Measurements from ENCODE around the gene INTS4. TPM values are rescaled to one million over a fixed set of nuclear protein-coding genes. Genes with fewer than 3 reads are reported as not detected.
"Not testable (repeated sequence)": the region's sequence is repeated elsewhere in the genome, so short reads cannot be mapped to it uniquely, and the experiment has no call there.

Gene INTS4
- total RNA-seq, 1 donor from 2014 or later, result 35.9 TPM

DNA sequence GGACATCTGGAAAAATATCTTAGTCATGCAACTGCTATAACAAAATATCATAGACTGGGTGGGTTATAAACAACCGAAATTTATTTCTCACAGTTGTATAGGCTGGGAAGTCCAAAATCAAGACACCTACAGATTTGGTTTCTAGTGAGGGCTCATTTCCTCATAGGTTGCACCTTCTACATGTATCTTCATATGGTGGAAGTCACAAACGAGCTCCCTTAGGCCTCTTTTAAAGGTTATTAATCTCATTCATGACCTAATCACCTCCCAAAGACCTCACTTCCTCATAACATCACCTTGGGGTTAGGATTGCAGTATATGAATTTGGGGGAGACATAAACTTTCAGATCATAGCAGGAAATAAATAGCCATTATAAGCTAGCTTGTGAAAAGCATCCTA, 85.2 kb downstream of the INTS4 start:
- ATAC-seq (no peak), DNase-seq (no peak)
- Histone ChIP-seq H3K4me1 (no peaks in the 10 kb centered on the region), H3K27me3 (no peaks in the 10 kb centered on the region), H3K27ac (no peak overlapping the region), H3K9me3 (no peaks in the 10 kb centered on the region), H3K36me3 (peaks cover 26% of the 10 kb centered on the region), H3K4me3 (no peak overlapping the region)
- TF ChIP-seq, protein P1, sequence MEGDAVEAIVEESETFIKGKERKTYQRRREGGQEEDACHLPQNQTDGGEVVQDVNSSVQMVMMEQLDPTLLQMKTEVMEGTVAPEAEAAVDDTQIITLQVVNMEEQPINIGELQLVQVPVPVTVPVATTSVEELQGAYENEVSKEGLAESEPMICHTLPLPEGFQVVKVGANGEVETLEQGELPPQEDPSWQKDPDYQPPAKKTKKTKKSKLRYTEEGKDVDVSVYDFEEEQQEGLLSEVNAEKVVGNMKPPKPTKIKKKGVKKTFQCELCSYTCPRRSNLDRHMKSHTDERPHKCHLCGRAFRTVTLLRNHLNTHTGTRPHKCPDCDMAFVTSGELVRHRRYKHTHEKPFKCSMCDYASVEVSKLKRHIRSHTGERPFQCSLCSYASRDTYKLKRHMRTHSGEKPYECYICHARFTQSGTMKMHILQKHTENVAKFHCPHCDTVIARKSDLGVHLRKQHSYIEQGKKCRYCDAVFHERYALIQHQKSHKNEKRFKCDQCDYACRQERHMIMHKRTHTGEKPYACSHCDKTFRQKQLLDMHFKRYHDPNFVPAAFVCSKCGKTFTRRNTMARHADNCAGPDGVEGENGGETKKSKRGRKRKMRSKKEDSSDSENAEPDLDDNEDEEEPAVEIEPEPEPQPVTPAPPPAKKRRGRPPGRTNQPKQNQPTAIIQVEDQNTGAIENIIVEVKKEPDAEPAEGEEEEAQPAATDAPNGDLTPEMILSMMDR (IDR thresholded peaks at IDR 0.05), result no peak
- intact Hi-C loops (cut with DNase I), result no loop called here

DNA sequence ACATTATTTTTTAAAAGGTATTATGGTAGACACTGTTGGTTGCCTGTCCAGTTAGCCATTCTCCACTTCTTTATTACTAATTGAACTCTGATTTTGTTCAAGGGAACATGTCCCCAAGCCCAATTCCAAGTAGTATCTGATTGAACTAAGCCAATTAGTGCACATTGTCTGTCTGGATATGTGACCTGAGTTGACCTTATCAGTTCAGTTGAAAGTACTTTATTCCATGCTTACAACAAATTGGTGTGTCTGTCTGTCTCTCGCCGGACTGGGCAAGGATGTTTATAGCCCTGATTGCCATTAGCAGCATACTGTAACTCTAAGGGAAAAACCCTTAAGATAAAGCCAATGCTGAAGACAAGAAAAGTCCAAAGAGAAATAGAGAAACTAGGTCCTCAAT, 85.6 kb downstream of the INTS4 start:
- Histone ChIP-seq H3K4me3 (no peak overlapping the region), H3K27ac (no peak overlapping the region), H3K36me3 (peaks cover 28% of the 10 kb centered on the region), H3K9me3 (no peaks in the 10 kb centered on the region), H3K4me1 (no peaks in the 10 kb centered on the region), H3K27me3 (no peaks in the 10 kb centered on the region)
- no peak for DNase-seq
- ATAC-seq, result no peak
- TF ChIP-seq, protein P1 (IDR thresholded peaks at IDR 0.05), result no peak
- intact Hi-C loops (cut with DNase I), result no loop called here

DNA sequence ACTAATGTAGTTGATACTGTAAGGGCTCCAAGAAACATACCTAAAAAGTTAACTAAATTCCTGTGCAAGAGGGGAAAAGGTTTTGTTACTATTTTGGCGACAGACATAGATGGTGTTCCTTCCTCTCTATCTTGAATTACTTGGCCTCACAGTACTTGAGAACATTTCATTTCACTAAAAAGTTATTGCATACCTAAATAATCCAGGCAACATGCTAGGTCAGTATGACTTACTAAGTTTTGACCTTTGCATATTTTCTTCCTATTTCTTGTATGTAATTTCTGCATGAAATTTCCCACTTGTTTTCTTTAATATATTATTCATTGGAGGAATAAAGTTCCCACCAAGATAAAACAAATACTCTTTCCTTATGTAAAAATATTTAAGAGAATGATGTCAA, 99.5 kb downstream of the INTS4 start:
- intact Hi-C loops (cut with DNase I); H3K4me3 ChIP-seq; H3K27me3 ChIP-seq; ATAC-seq; DNase-seq; H3K4me1 ChIP-seq; H3K27ac ChIP-seq; H3K9me3 ChIP-seq: not testable (repeated sequence)
- peaks cover 24% of the 10 kb centered on the region for H3K36me3 ChIP-seq

- H3K27ac ChIP-seq; DNase-seq; H3K4me1 ChIP-seq; ATAC-seq; H3K4me3 ChIP-seq; intact Hi-C loops (cut with DNase I); H3K27me3 ChIP-seq; H3K9me3 ChIP-seq: not testable (repeated sequence)
- H3K36me3 ChIP-seq, result peaks cover 17% of the 10 kb centered on the region
Measured at GRCh38 chr11:77891703-77892102, 102.8 kb downstream of the INTS4 start.

GRCh38 chr11:77891256-77891655, 103.2 kb downstream of the INTS4 start:
- H3K27me3 ChIP-seq; H3K4me3 ChIP-seq; H3K27ac ChIP-seq; intact Hi-C loops (cut with DNase I); ATAC-seq; H3K9me3 ChIP-seq; H3K4me1 ChIP-seq; DNase-seq: not testable (repeated sequence)
- peaks cover 17% of the 10 kb centered on the region for H3K36me3 ChIP-seq

- H3K36me3 ChIP-seq, result peaks cover 23% of the 10 kb centered on the region
- not testable (repeated sequence) for ATAC-seq
Measured at GRCh38 chr11:77890619-77891056, 103.8 kb downstream of the INTS4 start.

DNA sequence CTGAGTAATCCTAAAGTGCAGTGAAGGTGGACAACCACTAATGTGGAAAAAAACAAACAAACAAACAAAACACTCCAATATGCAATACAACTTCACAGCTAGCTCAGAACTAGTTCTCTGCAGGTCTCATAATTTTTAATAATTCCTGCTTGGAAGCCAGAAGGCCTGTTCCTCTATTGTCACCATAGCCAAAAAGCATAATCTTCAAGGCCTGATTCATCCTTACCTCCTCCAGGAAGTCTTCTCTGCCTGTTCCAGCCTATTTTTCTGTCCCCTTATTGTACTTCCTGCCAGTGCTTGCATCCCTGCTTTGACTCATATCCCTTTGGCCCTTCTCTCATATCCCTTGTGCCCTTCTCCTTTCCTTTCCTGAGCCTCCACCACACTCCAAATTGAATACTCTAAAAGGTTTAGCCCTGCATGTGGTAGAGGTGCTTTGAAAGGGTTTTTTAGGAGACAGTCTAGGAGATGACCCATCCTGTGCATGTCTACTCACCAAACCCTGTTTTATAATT, 104.3 kb downstream of the INTS4 start:
- H3K4me3 ChIP-seq; DNase-seq; H3K27me3 ChIP-seq; H3K27ac ChIP-seq; intact Hi-C loops (cut with DNase I); ATAC-seq; H3K4me1 ChIP-seq; H3K9me3 ChIP-seq: not testable (repeated sequence)
- peaks cover 23% of the 10 kb centered on the region for H3K36me3 ChIP-seq

More at GRCh38 chr11:77890619-77891056, 103.8 kb downstream of the INTS4 start:
- DNase-seq; H3K4me3 ChIP-seq; H3K9me3 ChIP-seq; H3K4me1 ChIP-seq; intact Hi-C loops (cut with DNase I); H3K27me3 ChIP-seq; H3K27ac ChIP-seq: not testable (repeated sequence)

- H3K4me1 ChIP-seq; H3K27me3 ChIP-seq; H3K9me3 ChIP-seq; intact Hi-C loops (cut with DNase I); H3K27ac ChIP-seq; ATAC-seq; H3K4me3 ChIP-seq; DNase-seq: not testable (repeated sequence)
- H3K36me3 ChIP-seq, result peaks cover 23% of the 10 kb centered on the region
Measured at GRCh38 chr11:77889045-77889444, 105.4 kb downstream of the INTS4 start.

- H3K27ac ChIP-seq, result no peak overlapping the region
- TF ChIP-seq, protein P1 (IDR thresholded peaks at IDR 0.05), result no peak
- intact Hi-C loops (cut with DNase I), result no loop called here
- no peaks in the 10 kb centered on the region for H3K27me3 ChIP-seq
- H3K36me3 ChIP-seq, result peaks cover 25% of the 10 kb centered on the region
- no peak overlapping the region for H3K4me3 ChIP-seq
- DNase-seq (no peak), ATAC-seq (no peak)
- no peaks in the 10 kb centered on the region for H3K4me1 ChIP-seq
- H3K9me3 ChIP-seq, result no peaks in the 10 kb centered on the region
Measured at GRCh38 chr11:77886401-77886800, 108.1 kb downstream of the INTS4 start.
